Left lung (tissue), 10 donors: ENCODE data around the gene AMBRA1. TPM values are rescaled to one million over a fixed set of nuclear protein-coding genes. Genes with fewer than 3 reads are reported as not detected.

Source experiments
- ATAC-seq: fragments of 200-7000 bp; cut with Tn5 transposase; one replicate; pipeline ENCODE4 v1.9.1; 2020; ENCODE audit warnings: moderate library complexity
- DNase-seq, 4 donors: peaks; one replicate each; pipeline ENCODE4 v3.0.0-alpha.2; 2013 to 2020
- H3K27ac ChIP-seq, 2 donors: fragments of 200-600 bp; sonication (generic) in 1 of 2; one replicate each; pipeline versions ENCODE4 v1.5.0 to v1.8.0; 2020 to 2021
- H3K27me3 ChIP-seq, 2 donors: fragments of 200-600 bp; sonication (generic) in 1 of 2; one replicate each; pipeline versions ENCODE4 v1.5.0 to v1.8.0; 2020 to 2021
- H3K36me3 ChIP-seq, 2 donors: fragments of 200-600 bp; sonication (generic) in 1 of 2; one replicate each; pipeline versions ENCODE4 v1.5.0 to v1.8.0; 2020 to 2021
- H3K4me1 ChIP-seq, 2 donors: fragments of 200-600 bp; one replicate each; pipeline ENCODE4 v1.8.0; 2021
- H3K4me3 ChIP-seq, 2 donors: fragments of 200-600 bp; sonication (generic) in 1 of 2; one replicate each; pipeline versions ENCODE4 v1.5.0 to v1.8.0; 2020 to 2021; ENCODE audit warnings: mild to moderate bottlenecking in 1 of 2
- H3K9me3 ChIP-seq, 2 donors: fragments of 200-600 bp; sonication (generic) in 1 of 2; one replicate each; pipeline versions ENCODE4 v1.5.0 to v1.8.0; 2020 to 2021
- intact Hi-C, 2 donors: fragments of 100-400 bp; cut with DNase I; formaldehyde crosslinking; loops; one replicate each; pipeline versions ENCODE4 v1.11.2 to v1.14.2; 2022
- polyA plus RNA-seq, 6 donors: library from polyadenylated mRNA; unstranded; fragments of 120-200 nt; gene quantifications; one replicate each; pipeline ENCODE4 v1.2.1, GENCODE V29; 2013; ENCODE audit not compliant: insufficient read length in 6 of 6
- total RNA-seq, 2 donors: library from RNA; stranded (reverse); fragmentation: NEBNext Ultra II Directional; extraction: Animal tissue kit (Norgen Biotek cat#: 25700); gene quantifications; one replicate each; pipeline ENCODE4 v1.2.1, GENCODE V29; 2021
- TF ChIP-seq, protein P1 (sequence below), 2 donors: fragments of 200-600 bp; sonication (generic) in 1 of 2; IDR thresholded peaks; one replicate each; pipeline versions ENCODE4 v1.5.0 to v1.8.0; 2021; ENCODE audit warnings: antibody characterized with exemption in 2 of 2
- donor health status: DM: no; HTN: yes; CAD: no.
- donor health status: DM: no; HTN: no; CAD: no.

The AMBRA1 gene
- total and polyA plus RNA-seq, 8 donors, result 20.4 to 28.2 (median 23.7) TPM

DNA sequence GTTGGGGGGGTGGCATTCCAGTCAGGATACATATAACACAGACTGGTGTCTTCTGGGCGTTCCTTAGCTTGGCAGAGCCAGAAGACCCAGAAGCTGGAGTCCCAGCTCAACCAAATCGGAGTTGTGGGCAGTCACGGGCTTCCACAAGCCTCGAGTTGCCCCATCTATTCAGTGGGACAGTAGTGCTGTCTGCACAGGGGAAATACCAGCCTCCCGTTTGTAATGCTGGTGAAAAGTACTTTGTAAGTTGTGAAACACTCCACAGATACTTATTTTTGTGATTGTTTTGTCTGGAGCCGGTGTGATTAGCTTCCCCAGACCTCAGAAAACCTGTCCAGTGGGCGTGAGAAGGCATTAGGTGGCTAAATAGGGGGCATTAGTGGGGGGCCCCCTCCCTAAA, 232.9 kb downstream of the AMBRA1 start:
- peaks cover 17 to 88% of the 10 kb centered on the region in 2 donors for H3K4me1 ChIP-seq
- peak; percentile 9 for ATAC-seq
- TF ChIP-seq, protein P1, sequence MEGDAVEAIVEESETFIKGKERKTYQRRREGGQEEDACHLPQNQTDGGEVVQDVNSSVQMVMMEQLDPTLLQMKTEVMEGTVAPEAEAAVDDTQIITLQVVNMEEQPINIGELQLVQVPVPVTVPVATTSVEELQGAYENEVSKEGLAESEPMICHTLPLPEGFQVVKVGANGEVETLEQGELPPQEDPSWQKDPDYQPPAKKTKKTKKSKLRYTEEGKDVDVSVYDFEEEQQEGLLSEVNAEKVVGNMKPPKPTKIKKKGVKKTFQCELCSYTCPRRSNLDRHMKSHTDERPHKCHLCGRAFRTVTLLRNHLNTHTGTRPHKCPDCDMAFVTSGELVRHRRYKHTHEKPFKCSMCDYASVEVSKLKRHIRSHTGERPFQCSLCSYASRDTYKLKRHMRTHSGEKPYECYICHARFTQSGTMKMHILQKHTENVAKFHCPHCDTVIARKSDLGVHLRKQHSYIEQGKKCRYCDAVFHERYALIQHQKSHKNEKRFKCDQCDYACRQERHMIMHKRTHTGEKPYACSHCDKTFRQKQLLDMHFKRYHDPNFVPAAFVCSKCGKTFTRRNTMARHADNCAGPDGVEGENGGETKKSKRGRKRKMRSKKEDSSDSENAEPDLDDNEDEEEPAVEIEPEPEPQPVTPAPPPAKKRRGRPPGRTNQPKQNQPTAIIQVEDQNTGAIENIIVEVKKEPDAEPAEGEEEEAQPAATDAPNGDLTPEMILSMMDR (IDR thresholded peaks at IDR 0.05), result no peak
- DNase-seq, result peak in 1 of 4 donors; percentile 47
- no peaks in the 10 kb centered on the region for H3K27me3 ChIP-seq
- peak overlapping the region in 1 of 2 donors; percentile 38 for H3K4me3 ChIP-seq
- no peaks in the 10 kb centered on the region for H3K9me3 ChIP-seq
- intact Hi-C loops, result no loop called here
- peak overlapping the region; percentile 72 to 94 for H3K27ac ChIP-seq
- peaks cover 0 to 15% of the 10 kb centered on the region in 2 donors for H3K36me3 ChIP-seq

DNA sequence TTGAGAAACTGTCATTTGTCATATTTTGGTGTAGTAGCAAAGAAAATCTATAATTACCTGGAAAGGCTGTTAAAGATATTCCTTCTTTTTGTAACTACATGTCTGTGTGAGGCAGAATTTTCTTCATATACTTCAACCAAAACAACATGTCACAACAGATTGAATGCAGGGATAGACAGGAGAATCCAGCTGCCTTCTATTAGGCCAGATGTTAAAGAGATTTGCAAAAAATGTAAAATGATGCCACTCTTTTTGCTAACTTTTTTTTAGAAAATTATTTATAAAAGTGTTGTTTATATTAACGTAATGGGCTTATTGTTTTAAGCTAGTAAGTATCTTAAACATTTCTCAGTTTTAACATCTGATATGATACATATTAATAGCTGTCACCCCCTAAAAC, 233.9 kb downstream of the AMBRA1 start:
- peak overlapping the region in 1 of 2 donors; percentile 94 for H3K27ac ChIP-seq
- peaks cover 0 to 10% of the 10 kb centered on the region in 2 donors for H3K36me3 ChIP-seq
- no peak overlapping the region for H3K4me3 ChIP-seq
- ATAC-seq, result no peak
- TF ChIP-seq, protein P1 (IDR thresholded peaks at IDR 0.05), result no peak
- no peaks in the 10 kb centered on the region for H3K27me3 ChIP-seq
- peaks cover 17 to 90% of the 10 kb centered on the region in 2 donors for H3K4me1 ChIP-seq
- DNase-seq, result no peak
- H3K9me3 ChIP-seq, result no peaks in the 10 kb centered on the region
- intact Hi-C loops, result no loop called here

DNA sequence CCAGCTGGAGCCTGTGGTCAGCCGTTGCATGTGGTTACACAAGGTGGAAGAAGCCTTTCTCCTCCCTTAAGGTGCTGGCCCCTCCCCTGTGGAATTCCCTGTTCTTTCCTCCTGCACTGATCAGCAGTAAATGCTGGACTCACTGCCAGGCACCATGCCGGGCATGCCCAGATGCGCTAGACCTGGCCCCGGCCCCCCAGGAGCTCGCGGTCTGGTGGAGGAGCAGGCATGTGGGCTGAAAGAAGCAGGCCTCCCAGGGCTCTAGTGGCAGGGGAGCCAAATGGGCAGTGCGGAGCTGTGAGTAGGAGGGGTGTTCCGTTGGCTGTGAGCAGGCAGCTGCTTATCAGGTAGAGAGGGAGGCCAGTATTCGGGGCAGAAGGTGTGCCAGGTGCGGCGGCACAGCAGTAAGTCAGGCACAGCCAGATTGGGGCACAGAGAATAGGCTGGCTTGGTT, 236.3 kb downstream of the AMBRA1 start:
- H3K27me3 ChIP-seq, result no peaks in the 10 kb centered on the region
- no peak overlapping the region for H3K4me3 ChIP-seq
- H3K9me3 ChIP-seq, result no peaks in the 10 kb centered on the region
- H3K27ac ChIP-seq, result peak overlapping the region in 1 of 2 donors; percentile 81
- peaks cover 0 to 4% of the 10 kb centered on the region in 2 donors for H3K36me3 ChIP-seq
- ATAC-seq (peak; percentile 17), DNase-seq (peak in 1 of 4 donors; percentile 80)
- intact Hi-C loops, result no loop called here
- TF ChIP-seq, protein P1 (IDR thresholded peaks at IDR 0.05), result no peak
- peaks cover 15 to 92% of the 10 kb centered on the region in 2 donors for H3K4me1 ChIP-seq

DNA sequence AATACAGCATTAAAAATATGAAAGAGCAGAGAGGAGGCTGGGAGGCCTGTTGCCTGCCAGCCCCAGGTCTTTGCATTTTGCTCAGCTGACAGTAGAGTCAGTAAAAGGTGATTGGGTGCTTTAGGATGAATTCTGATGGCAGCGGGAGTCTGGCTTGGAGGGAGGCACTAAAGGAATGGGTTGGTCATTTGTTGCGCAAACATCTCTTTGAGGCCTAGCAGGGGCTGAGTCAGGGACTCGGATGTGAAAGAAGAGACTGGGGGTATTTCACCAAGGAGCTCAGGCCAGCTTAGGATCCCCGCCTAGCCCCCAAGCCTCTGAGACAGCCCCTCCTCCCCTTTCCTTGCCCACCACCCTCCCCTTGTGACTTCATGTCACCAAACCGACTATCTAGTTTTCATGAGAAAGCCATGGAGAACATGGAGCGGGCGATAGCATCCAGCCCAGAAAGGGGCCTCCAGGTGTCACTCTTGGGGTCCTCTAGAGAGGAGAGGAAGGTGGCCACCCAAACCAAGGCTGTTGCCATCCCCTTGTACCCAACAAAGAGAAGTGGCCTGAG, 236.8 kb downstream of the AMBRA1 start:
- peaks cover 0 to 4% of the 10 kb centered on the region in 2 donors for H3K36me3 ChIP-seq
- intact Hi-C loops, result no loop called here
- peak overlapping the region in 1 of 2 donors; percentile 81 for H3K27ac ChIP-seq
- H3K4me1 ChIP-seq, result peaks cover 14 to 92% of the 10 kb centered on the region in 2 donors
- no peaks in the 10 kb centered on the region for H3K27me3 ChIP-seq
- no peaks in the 10 kb centered on the region for H3K9me3 ChIP-seq
- H3K4me3 ChIP-seq, result no peak overlapping the region
- DNase-seq (peak in 1 of 4 donors; percentile 42), ATAC-seq (no peak)
- TF ChIP-seq, protein P1 (IDR thresholded peaks at IDR 0.05), result no peak

DNA sequence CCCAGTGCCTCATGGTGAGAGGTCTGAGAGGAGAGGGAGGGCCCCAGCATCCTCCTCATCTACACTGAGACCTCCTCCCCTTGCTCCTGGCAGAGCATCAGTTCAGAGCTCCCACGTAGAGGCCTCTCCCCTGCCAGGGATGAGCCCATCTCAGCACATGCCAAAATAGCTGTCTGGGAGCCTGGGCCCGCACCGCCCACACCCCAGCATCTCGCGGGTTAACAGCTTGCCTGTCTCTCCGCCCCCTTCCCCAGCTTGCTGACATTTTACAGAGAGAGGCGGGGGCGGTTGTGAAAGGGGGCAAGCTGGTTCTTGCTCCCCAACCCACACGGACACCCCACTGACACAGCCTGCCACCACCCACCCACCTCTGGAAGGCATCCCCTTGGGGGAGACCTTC, 240.1 kb downstream of the AMBRA1 start:
- Histone ChIP-seq H3K36me3 (peaks cover 0 to 4% of the 10 kb centered on the region in 2 donors), H3K4me3 (no peak overlapping the region), H3K27me3 (no peaks in the 10 kb centered on the region), H3K4me1 (peaks cover 5 to 94% of the 10 kb centered on the region in 2 donors), H3K9me3 (no peaks in the 10 kb centered on the region), H3K27ac (peak overlapping the region in 1 of 2 donors; percentile 34)
- ATAC-seq, result no peak
- peak in 1 of 4 donors; percentile 37 for DNase-seq
- intact Hi-C loops, result no loop called here
- TF ChIP-seq, protein P1 (IDR thresholded peaks at IDR 0.05), result no peak
